Natural killer cell treated with Interleukin-12 subunit alpha and Interleukin-12 subunit beta and Interleukin-15 and Interleukin-18, amount 100 ng/mL, for 72 hours (primary cell): ENCODE measurements around the gene TRMT2A. TPM values are rescaled to one million over a fixed set of nuclear protein-coding genes. Genes with fewer than 3 reads are reported as not detected.

Source experiments
- ATAC-seq, 2 donors: fragments of 150-1000 bp; cut with Tn5 transposase in 1 of 2; sonication (Bioruptor Pico), chemical (Tn5 transposase) in 1 of 2; 2 replicates each; pipeline ENCODE4 v1.10.0; 2021
- DNase-seq: peaks from one replicate; pipeline ENCODE4 v3.0.0; 2022; ENCODE audit warnings: low spot score
- H3K27ac Mint-ChIP-seq, 2 donors: 1 replicate in 1 of 2; 2 replicates in 1 of 2; pipeline ENCODE4 v1.8.0; 2022; ENCODE audit warnings: mixed read lengths in 2 of 2, mild to moderate bottlenecking in 1 of 2, moderate library complexity in 1 of 2
- H3K27me3 Mint-ChIP-seq, 2 donors: 1 replicate in 1 of 2; 2 replicates in 1 of 2; pipeline ENCODE4 v1.8.0; 2022; ENCODE audit warnings: mixed read lengths in 2 of 2
- H3K36me3 Mint-ChIP-seq: one replicate; pipeline ENCODE4 v1.8.0; 2022; ENCODE audit warnings: mixed read lengths
- H3K4me1 Mint-ChIP-seq, 2 donors: 1 replicate in 1 of 2; 2 replicates in 1 of 2; pipeline ENCODE4 v1.8.0; 2022; ENCODE audit warnings: low read depth in 2 of 2, mixed read lengths in 2 of 2, mild to moderate bottlenecking in 1 of 2
- H3K4me3 Mint-ChIP-seq: one replicate; pipeline ENCODE4 v1.8.0; 2022; ENCODE audit warnings: mixed read lengths
- H3K9me3 Mint-ChIP-seq: 2 replicates; pipeline ENCODE4 v1.8.0; 2022; ENCODE audit warnings: mixed read lengths
- total RNA-seq, 2 donors: library from RNA; stranded (reverse); gene quantifications; one replicate each; pipeline ENCODE4 v1.2.3, GENCODE V29; 2022

TRMT2A gene
- total RNA-seq, 2 donors from 2014 or later = 107 to 166 TPM

- ATAC-seq (no peak), DNase-seq (no peak)
- Mint-ChIP-seq H3K4me1 (peaks cover 17 to 25% of the 10 kb centered on the region in 2 donors), H3K4me3 (no peak overlapping the region), H3K36me3 (no peaks in the 10 kb centered on the region), H3K27me3 (no peaks in the 10 kb centered on the region), H3K9me3 (no peaks in the 10 kb centered on the region), H3K27ac (no peak overlapping the region)
Observed at GRCh38 chr22:20125201-20126174, 8.5 kb upstream of the TRMT2A start.

DNA sequence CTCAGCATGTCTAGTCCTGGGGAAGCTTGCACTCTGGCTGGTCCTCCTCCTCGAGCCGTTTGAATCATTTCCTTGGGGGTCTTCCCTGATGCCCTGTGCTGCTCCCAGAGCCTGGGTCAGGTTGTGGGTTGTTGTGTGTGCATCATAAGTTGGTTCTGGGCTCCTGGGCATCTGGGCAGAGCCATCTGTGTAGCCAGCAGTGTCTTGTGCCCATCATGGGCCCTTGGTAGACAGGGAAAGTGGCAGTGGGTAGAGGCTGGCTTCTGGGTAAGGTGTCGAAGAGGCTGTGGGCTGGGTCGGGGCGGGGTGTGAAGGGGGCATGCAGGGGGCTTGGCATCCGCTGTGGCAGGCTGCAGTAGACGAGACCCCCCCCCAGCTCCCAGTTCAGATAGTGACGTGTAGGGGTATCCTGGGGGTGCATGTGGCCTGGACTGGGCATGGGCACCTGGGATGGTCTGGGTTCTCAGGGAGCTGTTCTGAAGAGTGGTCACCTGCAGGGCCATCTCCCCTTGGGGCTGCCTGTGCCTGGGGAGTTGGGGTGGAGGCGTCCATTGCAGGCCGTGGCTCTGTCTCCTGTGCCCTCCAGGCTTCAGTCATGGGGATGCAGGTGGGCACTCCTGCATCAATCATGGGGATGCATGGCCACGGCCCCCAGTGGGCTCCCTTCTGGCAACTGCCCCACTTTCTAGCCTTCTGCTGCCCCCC lies 7.2 kb upstream of the TRMT2A start:
- Mint-ChIP-seq H3K4me1 (peaks cover 17 to 25% of the 10 kb centered on the region in 2 donors), H3K4me3 (no peak overlapping the region), H3K36me3 (no peaks in the 10 kb centered on the region), H3K9me3 (no peaks in the 10 kb centered on the region), H3K27me3 (no peaks in the 10 kb centered on the region), H3K27ac (no peak overlapping the region)
- no peak for DNase-seq
- no peak for ATAC-seq

DNA sequence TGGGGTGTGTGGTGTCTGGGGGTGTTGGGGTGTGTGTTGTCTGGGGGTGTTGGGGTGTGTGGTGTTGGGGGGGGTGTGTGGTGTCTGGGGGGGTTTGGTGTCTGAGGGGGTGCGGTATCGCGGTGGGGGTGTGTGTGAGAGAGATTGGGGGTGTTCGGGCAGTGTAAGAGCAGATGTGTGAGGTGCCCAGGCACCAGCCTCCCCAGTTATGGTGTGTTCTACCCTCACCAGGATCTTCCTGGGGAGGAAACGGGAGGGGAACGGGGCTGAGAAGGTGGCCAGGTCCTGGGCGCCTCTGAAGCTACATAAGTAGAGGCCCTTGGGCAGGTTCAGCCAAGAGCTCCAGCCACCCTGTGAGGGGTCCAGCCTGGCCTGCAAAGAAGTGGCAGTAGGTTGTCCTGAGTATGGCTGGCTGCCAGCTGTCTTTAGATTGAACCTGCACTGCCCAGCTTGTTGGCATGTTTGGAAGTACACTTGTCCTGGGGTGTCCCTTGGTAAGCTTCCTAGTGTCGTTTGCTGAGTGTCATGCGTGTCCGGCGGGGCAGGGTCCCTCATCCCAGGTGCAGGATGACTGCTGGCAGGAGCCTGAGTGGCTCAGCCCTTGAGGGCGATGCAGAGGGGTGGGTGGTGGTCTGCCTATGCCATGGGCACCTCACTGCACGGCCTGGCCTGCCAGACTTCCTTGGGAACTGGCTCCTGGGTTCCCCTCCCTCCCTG lies 6.5 kb upstream of the TRMT2A start:
- Mint-ChIP-seq H3K27me3 (no peaks in the 10 kb centered on the region), H3K27ac (peak overlapping the region in 1 of 2 donors; percentile 58), H3K36me3 (peaks cover 5% of the 10 kb centered on the region)

DNA sequence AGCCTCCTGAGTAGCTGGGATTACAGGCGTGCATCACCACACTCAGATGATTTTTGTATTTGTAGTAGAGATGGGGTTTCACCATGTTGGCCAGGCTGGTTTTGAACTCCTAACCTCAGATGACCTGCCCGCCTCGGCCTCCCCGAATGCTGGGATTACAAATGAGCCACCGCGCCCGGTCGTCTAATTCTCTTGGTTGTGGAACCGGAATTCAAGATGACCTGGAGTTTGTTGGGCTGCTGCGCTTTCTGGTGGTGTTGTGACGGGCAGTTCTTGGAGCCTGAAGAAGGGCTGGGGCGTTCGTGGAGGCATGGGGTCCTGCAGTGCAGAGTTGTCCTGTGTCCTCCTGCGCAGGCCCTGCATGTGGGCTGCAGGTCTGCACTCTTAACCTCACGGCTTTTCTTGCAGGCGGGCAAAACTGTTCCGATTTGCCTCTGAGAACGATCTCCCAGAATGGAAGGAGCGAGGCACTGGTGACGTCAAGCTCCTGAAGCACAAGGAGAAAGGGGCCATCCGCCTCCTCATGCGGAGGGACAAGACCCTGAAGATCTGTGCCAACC lies 4.9 kb upstream of the TRMT2A start:
- Mint-ChIP-seq H3K36me3 (peaks cover 6% of the 10 kb centered on the region), H3K4me3 (peak overlapping the region; percentile 27), H3K27ac (peak overlapping the region in 1 of 2 donors; percentile 35), H3K9me3 (no peaks in the 10 kb centered on the region), H3K4me1 (peaks cover 29 to 31% of the 10 kb centered on the region in 2 donors), H3K27me3 (no peaks in the 10 kb centered on the region)
- DNase-seq (no peak), ATAC-seq (no peak)

More for the DNA sequence above, 6.5 kb upstream of the TRMT2A start:
- H3K9me3 Mint-ChIP-seq = no peaks in the 10 kb centered on the region
- ATAC-seq (no peak), DNase-seq (no peak)
- peaks cover 23 to 30% of the 10 kb centered on the region in 2 donors for H3K4me1 Mint-ChIP-seq
- no peak overlapping the region for H3K4me3 Mint-ChIP-seq

GRCh38 chr22:20118300-20119020 lies 1.4 kb upstream of the TRMT2A start:
- ATAC-seq (no peak), DNase-seq (no peak)
- Mint-ChIP-seq H3K9me3 (no peaks in the 10 kb centered on the region), H3K4me3 (peak overlapping the region; percentile 88), H3K27me3 (no peaks in the 10 kb centered on the region), H3K27ac (peak overlapping the region; percentile 77 to 79), H3K36me3 (peaks cover 6% of the 10 kb centered on the region), H3K4me1 (peaks cover 33 to 36% of the 10 kb centered on the region in 2 donors)

DNA sequence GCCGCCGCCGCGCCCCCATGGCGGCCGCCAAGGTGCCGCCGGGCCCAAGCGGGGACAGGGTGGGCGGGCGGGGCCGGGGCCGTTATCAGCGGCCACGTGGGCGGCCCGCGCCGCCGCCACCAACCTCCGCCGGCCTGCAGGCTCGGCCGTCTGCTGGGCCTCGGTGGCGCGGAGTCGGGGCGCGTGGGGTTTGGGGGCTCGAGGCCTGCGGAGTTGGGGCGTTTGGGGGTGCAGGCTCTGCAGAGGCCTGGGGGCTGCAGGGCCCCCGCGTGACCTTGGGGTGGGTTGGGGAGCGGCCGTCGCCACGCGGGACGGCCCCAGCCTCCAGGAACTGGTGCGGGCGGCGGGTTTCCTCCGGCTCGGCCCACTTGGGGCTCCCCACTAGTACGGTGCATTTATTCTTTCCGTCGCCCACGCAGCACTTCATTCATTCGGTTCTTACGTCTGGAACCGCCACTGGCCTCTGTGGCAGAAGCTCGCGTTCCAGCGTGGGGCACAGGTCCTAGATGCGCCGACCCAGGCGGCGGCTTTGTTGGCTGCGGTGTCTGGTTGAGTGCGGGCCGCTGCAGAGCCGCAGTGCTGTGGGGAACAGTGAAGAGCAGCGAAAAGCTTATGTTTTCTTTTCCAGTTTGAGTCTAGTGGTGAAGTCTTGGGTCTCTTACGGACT lies 740 bp upstream of the TRMT2A start:
- Mint-ChIP-seq H3K4me3 (peak overlapping the region; percentile 88), H3K36me3 (peaks cover 6% of the 10 kb centered on the region), H3K27ac (peak overlapping the region; percentile 77 to 79), H3K27me3 (no peaks in the 10 kb centered on the region), H3K4me1 (peaks cover 26 to 30% of the 10 kb centered on the region in 2 donors), H3K9me3 (no peaks in the 10 kb centered on the region)
- ATAC-seq = peak; percentile 45 to 65
- peak; percentile 88 for DNase-seq

DNA sequence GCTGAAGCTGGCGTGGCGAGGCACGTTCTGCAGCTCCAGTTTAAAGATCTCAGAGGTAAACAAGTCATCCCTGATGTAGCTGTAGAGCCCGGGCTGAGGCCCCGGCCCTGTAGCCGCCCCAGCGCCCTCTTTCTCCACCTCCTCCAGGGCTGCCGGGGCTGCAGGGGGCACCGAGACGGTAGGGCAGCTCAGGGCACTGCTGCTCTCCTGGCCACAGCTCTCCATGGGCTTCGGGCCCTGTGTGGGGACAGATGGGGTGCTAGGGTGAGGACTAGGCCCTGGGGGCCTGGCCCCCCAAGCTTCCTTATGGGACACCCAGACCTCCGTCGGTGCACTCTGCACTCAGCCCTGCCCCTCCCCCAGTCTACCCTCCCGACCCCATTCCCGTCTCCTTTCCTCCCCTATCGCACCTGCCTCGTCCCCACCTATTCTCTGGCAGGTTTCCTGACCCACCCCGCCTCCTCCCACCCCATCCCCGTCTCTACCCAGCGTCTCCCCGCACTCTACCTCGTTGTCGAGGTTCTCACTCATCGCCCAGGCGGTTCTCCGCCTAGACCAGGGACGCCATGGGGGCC lies 563 bp downstream of the TRMT2A start:
- no peak for ATAC-seq

GRCh38 chr22:20115691-20116375 lies 1.2 kb downstream of the TRMT2A start, which contains the start of gene RANBP1:
TSS of gene RANBP1 (plus strand) at chr22:20116104. CDS start at chr22:20116185, 81 bp downstream.
- Mint-ChIP-seq H3K4me3 (peak within 1 kb of the TSS; percentile 88), H3K4me1 (peaks cover 22 to 23% of the 10 kb centered on the region in 2 donors), H3K27ac (peak within 1 kb of the TSS; percentile 69 to 77), H3K36me3 (peaks cover 6% of the 10 kb centered on the region), H3K9me3 (no peaks in the 10 kb centered on the region), H3K27me3 (no peaks in the 10 kb centered on the region)
- DNase-seq (no peak), ATAC-seq (no peak)

More for the DNA sequence above, 563 bp downstream of the TRMT2A start:
- Mint-ChIP-seq H3K36me3 (peaks cover 6% of the 10 kb centered on the region), H3K4me3 (peak overlapping the region; percentile 88), H3K4me1 (peaks cover 22 to 25% of the 10 kb centered on the region in 2 donors), H3K27ac (peak overlapping the region; percentile 69 to 77), H3K27me3 (no peaks in the 10 kb centered on the region), H3K9me3 (no peaks in the 10 kb centered on the region)
- no peak for DNase-seq

DNA sequence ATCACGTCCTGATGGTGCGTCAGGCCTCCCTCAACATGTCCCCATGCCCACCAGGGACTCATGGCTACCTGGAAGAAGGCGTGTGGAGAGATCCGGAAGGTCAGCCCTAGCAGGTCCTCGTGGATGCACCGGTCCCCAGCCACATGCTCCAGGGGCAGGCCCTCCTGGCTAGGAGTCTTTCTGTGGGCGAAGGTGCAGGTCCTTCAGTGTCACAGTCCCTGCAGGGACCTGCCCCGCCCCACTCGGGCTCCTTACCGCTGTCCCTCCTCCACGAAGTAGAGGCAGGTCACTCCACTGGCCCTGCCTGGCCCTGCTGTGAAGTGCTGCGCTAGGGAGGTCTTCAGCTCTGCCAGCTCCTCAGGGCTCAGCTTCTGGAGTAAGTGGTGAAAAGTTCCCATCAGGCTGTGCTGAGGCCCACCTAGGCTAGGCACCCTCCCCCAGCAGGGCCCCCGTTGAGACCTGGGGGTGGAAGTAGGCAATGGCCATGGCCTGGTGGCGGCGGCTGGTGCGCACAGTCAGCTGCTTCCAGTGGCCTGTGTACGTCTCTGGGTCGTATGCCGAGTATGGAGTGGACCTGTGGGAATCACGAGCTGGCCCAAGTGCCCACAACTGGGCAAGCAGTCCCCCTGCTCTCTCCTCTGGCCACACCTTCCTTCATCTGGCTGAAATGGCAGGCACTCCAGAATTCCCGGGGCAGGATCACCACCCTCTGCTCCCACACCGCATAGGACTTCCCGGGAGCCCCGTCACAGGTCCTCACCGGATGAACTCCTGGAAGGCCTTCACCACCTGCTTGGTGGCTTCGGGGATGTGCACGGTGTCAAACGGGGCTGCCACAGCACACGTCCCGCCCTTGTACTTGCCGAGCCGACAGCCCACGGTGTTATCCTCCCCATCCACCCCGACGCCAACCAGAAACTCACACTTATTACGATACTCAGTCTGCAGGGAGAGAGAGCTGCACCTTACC lies 2.2 kb downstream of the TRMT2A start:
- Mint-ChIP-seq H3K27ac (peak overlapping the region; percentile 47 to 62), H3K9me3 (no peaks in the 10 kb centered on the region), H3K4me3 (peak overlapping the region; percentile 72), H3K4me1 (peaks cover 22 to 25% of the 10 kb centered on the region in 2 donors), H3K36me3 (peaks cover 6% of the 10 kb centered on the region), H3K27me3 (no peaks in the 10 kb centered on the region)
- DNase-seq (no peak), ATAC-seq (no peak)

DNA sequence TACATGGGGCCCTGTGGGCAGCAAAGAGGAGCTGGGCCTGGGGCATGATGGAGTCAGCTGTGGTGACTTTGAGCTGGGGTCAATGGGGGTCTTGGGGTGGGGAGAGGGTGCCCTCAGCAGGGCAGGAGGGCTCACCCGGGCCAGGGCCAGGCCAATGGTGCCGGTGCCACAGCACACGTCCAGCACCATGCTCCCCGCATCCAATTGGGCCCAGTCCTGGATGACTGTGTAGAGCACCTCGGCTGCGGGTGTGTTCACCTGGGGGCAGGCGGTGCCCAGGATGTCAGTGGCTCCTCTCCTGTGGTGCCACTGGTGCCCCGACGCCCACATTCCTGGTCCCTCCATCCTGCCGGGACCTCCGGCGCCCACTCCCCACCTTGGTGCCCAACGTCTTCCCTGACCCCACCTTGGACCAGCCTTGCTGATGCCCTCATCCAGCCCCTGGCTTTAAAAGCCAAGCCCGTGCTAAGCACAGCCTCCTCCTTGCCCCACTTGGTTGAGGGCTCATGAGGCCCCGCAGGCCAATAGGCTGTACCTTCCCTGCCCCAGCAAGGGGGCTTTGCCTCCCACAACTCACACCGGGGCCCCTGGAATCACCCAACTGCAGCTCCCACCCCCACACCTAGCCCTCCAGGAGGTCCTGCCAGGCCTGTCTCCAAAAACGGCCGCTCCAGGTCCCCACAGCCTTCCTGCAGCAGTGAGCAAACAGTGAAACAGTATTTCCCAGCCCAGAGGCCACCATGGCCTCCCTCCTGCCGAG lies 3.3 kb downstream of the TRMT2A start:
- DNase-seq (no peak), ATAC-seq (no peak)
- Mint-ChIP-seq H3K4me3 (no peak overlapping the region), H3K36me3 (peaks cover 3% of the 10 kb centered on the region), H3K9me3 (no peaks in the 10 kb centered on the region), H3K4me1 (peaks cover 18 to 24% of the 10 kb centered on the region in 2 donors), H3K27me3 (no peaks in the 10 kb centered on the region), H3K27ac (peak overlapping the region in 1 of 2 donors; percentile 50)
